ENCODE data around the gene CYP4A22.
"Not testable (repeated sequence)": the region's sequence is repeated elsewhere in the genome, so short reads cannot be mapped to it uniquely, and the experiment has no call there.

GRCh38 chr1:47091476-47091875 is 45.8 kb upstream of the CYP4A22 start:
- not testable (repeated sequence) for TF ChIP-seq POLR2A, CTCF (IDR thresholded peaks at IDR 0.05)

Measured in sigmoid colon (tissue), 3 donors.